HEK293 (cell line): ENCODE results near the gene TNFAIP1.

ENCODE experiments used
- AEBP2 ChIP-seq: fragments of 450-650 bp; formaldehyde crosslinking; IDR thresholded peaks from 2 replicates; pipeline ENCODE4 v1.5.1; 2016; ENCODE audit warnings: missing biosample characterization, missing genetic modification characterization, borderline replicate concordance
- KLF16 ChIP-seq: fragments of 450-650 bp; formaldehyde crosslinking; IDR thresholded peaks from 2 replicates; pipeline ENCODE4 v1.5.1; 2017; ENCODE audit warnings: missing biosample characterization, missing genetic modification characterization
- KLF7 ChIP-seq: fragments of 450-650 bp; formaldehyde crosslinking; IDR thresholded peaks from 2 replicates; pipeline ENCODE4 v1.5.1; 2016; ENCODE audit warnings: missing biosample characterization, missing genetic modification characterization, borderline replicate concordance
- MEIS1 ChIP-seq: sonication (generic); formaldehyde crosslinking; IDR thresholded peaks from 2 replicates; pipeline ENCODE4 v1.8.1; 2022; ENCODE audit warnings: missing genetic modification reagents, mild to moderate bottlenecking, borderline replicate concordance
- MYNN ChIP-seq: fragments of 450-650 bp; formaldehyde crosslinking; IDR thresholded peaks from 2 replicates; pipeline ENCODE4 v1.5.1; 2016; ENCODE audit warnings: missing biosample characterization, missing genetic modification characterization, borderline replicate concordance
- MZF1 ChIP-seq: fragments of 450-650 bp; formaldehyde crosslinking; IDR thresholded peaks from 2 replicates; pipeline ENCODE4 v1.5.1; 2017; ENCODE audit warnings: missing biosample characterization, missing genetic modification characterization, borderline replicate concordance
- OVOL3 ChIP-seq: fragments of 450-650 bp; formaldehyde crosslinking; IDR thresholded peaks from 2 replicates; pipeline ENCODE4 v1.5.1; 2016; ENCODE audit warnings: missing biosample characterization, missing genetic modification characterization
- SALL2 ChIP-seq: fragments of 450-650 bp; formaldehyde crosslinking; IDR thresholded peaks from 2 replicates; pipeline ENCODE4 v1.5.0; 2017; ENCODE audit warnings: missing biosample characterization, mild to moderate bottlenecking, missing genetic modification characterization, borderline replicate concordance
- SCRT1 ChIP-seq: fragments of 450-650 bp; formaldehyde crosslinking; IDR thresholded peaks from 2 replicates; pipeline ENCODE4 v1.5.1; 2016; ENCODE audit warnings: missing biosample characterization, missing genetic modification characterization, borderline replicate concordance
- SCRT2 ChIP-seq: fragments of 450-650 bp; formaldehyde crosslinking; IDR thresholded peaks from 2 replicates; pipeline ENCODE4 v1.5.1; 2016; ENCODE audit warnings: missing biosample characterization, missing genetic modification characterization
- ZBTB44 ChIP-seq: fragments of 450-650 bp; IDR thresholded peaks from 2 replicates; pipeline ENCODE4 v1.5.1; 2018; ENCODE audit warnings: missing biosample characterization, mild to moderate bottlenecking, missing genetic modification characterization
- ZBTB48 ChIP-seq: fragments of 450-650 bp; formaldehyde crosslinking; IDR thresholded peaks from 2 replicates; pipeline ENCODE4 v1.5.1; 2016; ENCODE audit warnings: missing biosample characterization, missing genetic modification characterization
- ZNF157 ChIP-seq: fragments of 450-650 bp; formaldehyde crosslinking; IDR thresholded peaks from 2 replicates; pipeline ENCODE4 v1.5.1; 2016; ENCODE audit warnings: missing biosample characterization, missing genetic modification characterization
- ZNF184 ChIP-seq: fragments of 450-650 bp; IDR thresholded peaks from 2 replicates; pipeline ENCODE4 v1.5.1; 2018; ENCODE audit warnings: missing biosample characterization, mild to moderate bottlenecking, missing genetic modification characterization
- ZNF223 ChIP-seq: fragments of 450-650 bp; formaldehyde crosslinking; IDR thresholded peaks from 2 replicates; pipeline ENCODE4 v1.5.1; 2016; ENCODE audit warnings: missing biosample characterization, missing genetic modification characterization
- ZNF266 ChIP-seq: fragments of 450-650 bp; formaldehyde crosslinking; IDR thresholded peaks from 2 replicates; pipeline ENCODE4 v1.5.1; 2016; ENCODE audit warnings: missing biosample characterization, missing genetic modification characterization, low read depth
- ZNF350 ChIP-seq: fragments of 450-650 bp; formaldehyde crosslinking; IDR thresholded peaks from 2 replicates; pipeline ENCODE4 v1.5.0; 2017; ENCODE audit warnings: missing biosample characterization, mild to moderate bottlenecking, missing genetic modification characterization
- ZNF560 ChIP-seq: fragments of 450-650 bp; formaldehyde crosslinking; IDR thresholded peaks from 2 replicates; pipeline ENCODE4 v1.5.1; 2017; ENCODE audit warnings: missing biosample characterization, missing genetic modification characterization, borderline replicate concordance
- ZNF596 ChIP-seq: fragments of 450-650 bp; IDR thresholded peaks from 2 replicates; pipeline ENCODE4 v1.5.0; 2018; ENCODE audit warnings: missing biosample characterization, mild to moderate bottlenecking, missing genetic modification characterization, moderate library complexity
- ZNF777 ChIP-seq: fragments of 450-650 bp; formaldehyde crosslinking; IDR thresholded peaks from 2 replicates; pipeline ENCODE4 v1.5.1; 2017; ENCODE audit warnings: missing biosample characterization, missing genetic modification characterization, borderline replicate concordance
- ZSCAN23 ChIP-seq: fragments of 450-650 bp; formaldehyde crosslinking; IDR thresholded peaks from 2 replicates; pipeline ENCODE4 v1.5.1; 2016; ENCODE audit warnings: missing biosample characterization, missing genetic modification characterization
- TF ChIP-seq, protein P1 (sequence below): fragments of 450-650 bp; formaldehyde crosslinking; IDR thresholded peaks from 2 replicates; pipeline ENCODE4 v1.5.1; 2016; ENCODE audit warnings: missing biosample characterization, missing genetic modification characterization
- TF ChIP-seq, protein P2 (sequence below): IDR thresholded peaks from 2 replicates; pipeline ENCODE4 v1.6.1; 2011; ENCODE audit warnings: mild to moderate bottlenecking, low read depth, low read length, borderline replicate concordance

TNFAIP1 gene

GRCh38 chr17:28371245-28372202 is 36.0 kb downstream of the TNFAIP1 start, which contains the start of gene SARM1 (continued):
- TF ChIP-seq ZNF560 (tag by site-specific recombination), result no peak
- peak; percentile 40 for TF ChIP-seq KLF16 (tag by site-specific recombination)
- TF ChIP-seq SCRT1 (tag by site-specific recombination), result no peak
- 0 out of 2 replicates have a peak, but pooled peaks have one; percentile 11 for TF ChIP-seq SCRT2 (tag by site-specific recombination)
- peak; percentile 54 for TF ChIP-seq OVOL3 (tag by site-specific recombination)
- peak; percentile 76; the same call in 1 of the 2 replicates for TF ChIP-seq ZNF777 (tag by site-specific recombination)
- no peak for TF ChIP-seq ZBTB44 (tag by site-specific recombination)
- TF ChIP-seq MYNN (tag by site-specific recombination), result 0 out of 2 replicates have a peak, but pooled peaks have one; percentile 28
- no peak for TF ChIP-seq ZNF596 (tag by site-specific recombination)
- TF ChIP-seq MEIS1 (CRISPR knock-in tag), result no peak
- TF ChIP-seq KLF7, result peak; percentile 78; the same call in 1 of the 2 replicates
- no peak for TF ChIP-seq ZNF350 (tag by site-specific recombination)
- TF ChIP-seq AEBP2 (tag by site-specific recombination), result no peak
- no peak; the same call in 1 of the 2 replicates for TF ChIP-seq ZNF184 (tag by site-specific recombination)
- peak; percentile 72; the same call in 1 of the 2 replicates for TF ChIP-seq ZSCAN23 (tag by site-specific recombination)
- TF ChIP-seq SALL2 (tag by site-specific recombination), result no peak
- TF ChIP-seq, protein P1, sequence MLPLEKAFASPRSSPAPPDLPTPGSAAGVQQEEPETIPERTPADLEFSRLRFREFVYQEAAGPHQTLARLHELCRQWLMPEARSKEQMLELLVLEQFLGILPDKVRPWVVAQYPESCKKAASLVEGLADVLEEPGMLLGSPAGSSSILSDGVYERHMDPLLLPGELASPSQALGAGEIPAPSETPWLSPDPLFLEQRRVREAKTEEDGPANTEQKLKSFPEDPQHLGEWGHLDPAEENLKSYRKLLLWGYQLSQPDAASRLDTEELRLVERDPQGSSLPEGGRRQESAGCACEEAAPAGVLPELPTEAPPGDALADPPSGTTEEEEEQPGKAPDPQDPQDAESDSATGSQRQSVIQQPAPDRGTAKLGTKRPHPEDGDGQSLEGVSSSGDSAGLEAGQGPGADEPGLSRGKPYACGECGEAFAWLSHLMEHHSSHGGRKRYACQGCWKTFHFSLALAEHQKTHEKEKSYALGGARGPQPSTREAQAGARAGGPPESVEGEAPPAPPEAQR, result no peak
- peak; percentile 100 for TF ChIP-seq ZNF223 (tag by site-specific recombination)
- TF ChIP-seq ZBTB48, result peak; percentile 93
- no peak for TF ChIP-seq ZNF157 (tag by site-specific recombination)
- TF ChIP-seq MZF1, result no peak; the same call in 1 of the 2 replicates
- TF ChIP-seq ZNF266 (tag by site-specific recombination), result no peak; the same call in 1 of the 2 replicates
- TF ChIP-seq, protein P2, sequence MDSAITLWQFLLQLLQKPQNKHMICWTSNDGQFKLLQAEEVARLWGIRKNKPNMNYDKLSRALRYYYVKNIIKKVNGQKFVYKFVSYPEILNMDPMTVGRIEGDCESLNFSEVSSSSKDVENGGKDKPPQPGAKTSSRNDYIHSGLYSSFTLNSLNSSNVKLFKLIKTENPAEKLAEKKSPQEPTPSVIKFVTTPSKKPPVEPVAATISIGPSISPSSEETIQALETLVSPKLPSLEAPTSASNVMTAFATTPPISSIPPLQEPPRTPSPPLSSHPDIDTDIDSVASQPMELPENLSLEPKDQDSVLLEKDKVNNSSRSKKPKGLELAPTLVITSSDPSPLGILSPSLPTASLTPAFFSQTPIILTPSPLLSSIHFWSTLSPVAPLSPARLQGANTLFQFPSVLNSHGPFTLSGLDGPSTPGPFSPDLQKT, result no peak
